K562 (cell line): Measurements from ENCODE around the gene ALK. TPM values are rescaled to one million over a fixed set of nuclear protein-coding genes. Genes with fewer than 3 reads are reported as not detected.

Experiments used
- CUX1 ChIP-seq: fragments of 200-800 bp; sonication (Bioruptor generic); IDR thresholded peaks from 2 replicates; pipeline ENCODE4 v1.6.1; 2016; ENCODE audit warnings: missing genetic modification characterization, missing compliant biosample characterization
- KAT8 ChIP-seq: fragments of 450-650 bp; IDR thresholded peaks from 2 replicates; pipeline ENCODE4 v1.6.1; 2016; ENCODE audit warnings: low read depth, mild to moderate bottlenecking
- MGA ChIP-seq: fragments of 450-650 bp; IDR thresholded peaks from 2 replicates; pipeline ENCODE4 v1.6.1; 2016; ENCODE audit warnings: mild to moderate bottlenecking, moderate library complexity
- SMAD1 ChIP-seq: fragments of 150-350 bp; IDR thresholded peaks from 2 replicates; pipeline ENCODE4 v1.6.1; 2014; ENCODE audit warnings: low read length, low read depth; ENCODE audit not compliant: partially characterized antibody
- TRIM24 ChIP-seq, 2 experiments: fragments of 450-650 bp; IDR thresholded peaks; 2 replicates each; pipeline ENCODE4 v1.6.1; 2016
- ZNF644 ChIP-seq: fragments of 200-800 bp; sonication (Bioruptor generic); IDR thresholded peaks from 2 replicates; pipeline ENCODE4 v1.6.1; 2016; ENCODE audit warnings: low read depth, missing genetic modification characterization, missing compliant biosample characterization
- polyA plus RNA-seq, 8 experiments: library from polyadenylated mRNA; depleted of rRNA in 4 of 8; stranded (reverse) in 5 of 8; unstranded in 3 of 8; fragments of >200 nt; fragmentation: Nextera tagmentation in 2 of 8; fragmentation: Illumina TruSeq in 1 of 8; extraction: Ambion mirVana in 2 of 8; extraction: Trizol in 1 of 8; gene quantifications; 2 replicates each; pipeline versions ENCODE4 v1.2.1 to v1.2.3, GENCODE V29; 2011 to 2014; ENCODE audit warnings: inconsistent platforms in 1 of 8, missing spikeins in 1 of 8
- total RNA-seq, 7 experiments: library from RNA; depleted of rRNA in 6 of 7; stranded (reverse); fragments of >200 nt in 6 of 7; fragmentation: Illumina TruSeq in 2 of 7; extraction: Trizol in 2 of 7; gene quantifications; 2 replicates each; pipeline versions ENCODE4 v1.2.1 to v1.2.3, GENCODE V29; 2011 to 2021; ENCODE audit warnings: low replicate concordance in 1 of 7

The ALK gene
- total and polyA plus RNA-seq, 9 of the 15 experiments (the other 6 are each of a cell fraction or from before 2014, with no cell fraction given): not detected

- TF ChIP-seq ZNF644 (no peak), SMAD1 (no peak), TRIM24 (IDR thresholded peaks at IDR 0.05) (no peak), MGA (no peak), CUX1 (CRISPR knock-in tag) (no peak), KAT8 (no peak)
- TF ChIP-seq, all 486 proteins: peak for 0
These were observed 515.7 kb downstream of the ALK start (continued) for GRCh38 chr2:29405707-29406106.
